Naive thymus-derived CD8-positive, alpha-beta T cell (primary cell): ENCODE results near the gene CNPY3. TPM values are rescaled to one million over a fixed set of nuclear protein-coding genes. Genes with fewer than 3 reads are reported as not detected.

Source experiments
- ATAC-seq, 2 donors: fragments of 150-1000 bp; cut with Tn5 transposase in 1 of 2; sonication (Bioruptor Pico), chemical (Tn5 transposase) in 1 of 2; 1 replicate in 1 of 2; 2 replicates in 1 of 2; pipeline ENCODE4 v1.10.0; 2021; ENCODE audit warnings: mild to moderate bottlenecking in 2 of 2, moderate library complexity in 2 of 2
- POLR2A ChIA-PET: fragments of 350-600 bp; sonication (Branson Sonifier 250); formaldehyde crosslinking; loops from one replicate; lab custom pipeline; 2021; ENCODE audit warnings: antibody characterized with exemption; lab: Charles Lee
- DNase-seq, 10 donors: peaks; one replicate each; pipeline versions ENCODE4 v3.0.0 to v3.0.0-alpha.2; 2020 to 2022
- H3K27ac Mint-ChIP-seq, 10 donors: one replicate each; pipeline ENCODE4 v1.8.0; 2020 to 2022; ENCODE audit warnings: mild to moderate bottlenecking in 10 of 10, mixed read lengths in 10 of 10, moderate library complexity in 4 of 10, inconsistent platforms in 1 of 10
- H3K27me3 Mint-ChIP-seq, 5 donors: one replicate each; pipeline ENCODE4 v1.8.0; 2021 to 2022; ENCODE audit warnings: mixed read lengths in 5 of 5
- H3K36me3 Mint-ChIP-seq, 3 donors: one replicate each; pipeline ENCODE4 v1.8.0; 2020 to 2022; ENCODE audit warnings: mixed read lengths in 3 of 3, mild to moderate bottlenecking in 2 of 3, inconsistent platforms in 1 of 3
- H3K4me1 Mint-ChIP-seq, 4 donors: one replicate each; pipeline ENCODE4 v1.8.0; 2021 to 2022; ENCODE audit warnings: mixed read lengths in 4 of 4
- H3K4me3 Mint-ChIP-seq, 10 donors: one replicate each; pipeline ENCODE4 v1.8.0; 2020 to 2022; ENCODE audit warnings: mild to moderate bottlenecking in 10 of 10, mixed read lengths in 10 of 10, moderate library complexity in 6 of 10, inconsistent platforms in 1 of 10
- H3K9me3 Mint-ChIP-seq, 9 donors: one replicate each; pipeline ENCODE4 v1.8.0; 2020 to 2022; ENCODE audit warnings: mixed read lengths in 9 of 9, mild to moderate bottlenecking in 3 of 9, inconsistent platforms in 1 of 9, moderate library complexity in 1 of 9
- polyA plus RNA-seq, 3 donors: library from polyadenylated mRNA; unstranded; fragments of 300-500 nt; fragmentation: Illumina TruSeq; gene quantifications; one replicate each; pipeline ENCODE4 v1.2.3, GENCODE V29; 2021
- total RNA-seq, 8 experiments: library from RNA in 2 of 8; stranded (reverse) in 2 of 8; gene quantifications; one replicate each; pipeline ENCODE4 v1.2.3 and lab custom pipeline; 2021 to 2026

Gene CNPY3
- total and polyA plus RNA-seq, 5 experiments from 2014 or later = 90.3 to 158 (median 103) TPM

- Mint-ChIP-seq H3K4me3 (peak overlapping the region in 3 of 10 donors; percentile 23 to 99 (median 94)), H3K36me3 (peaks cover 0 to 43% (median 2%) of the 10 kb centered on the region in 3 donors), H3K4me1 (peaks cover 38 to 59% (median 50%) of the 10 kb centered on the region in 4 donors), H3K9me3 (no peaks in the 10 kb centered on the region), H3K27ac (peak overlapping the region in 6 of 10 donors; percentile 7 to 91 (median 42)), H3K27me3 (no peaks in the 10 kb centered on the region)
- ATAC-seq = no peak
- no peak for DNase-seq
- POLR2A ChIA-PET = interaction anchor here (1.6 to 4.4 kb wide), 3 partner anchors 9 to 58 kb away, joined by 6 to 28 read pairs (median 11); partner anchors contain the start of genes CNPY3 and PEX6
Measured at GRCh38 chr6:42987533-42988451, 58.5 kb downstream of the CNPY3 start.

GRCh38 chr6:42988486-42989020 lies 59.3 kb downstream of the CNPY3 start:
- H3K4me1 Mint-ChIP-seq = peaks cover 38 to 59% (median 52%) of the 10 kb centered on the region in 4 donors
- POLR2A ChIA-PET = interaction anchor here (1.6 to 4.4 kb wide), 3 partner anchors 9 to 59 kb away, joined by 6 to 28 read pairs (median 11); partner anchors contain the start of genes CNPY3 and PEX6
- H3K4me3 Mint-ChIP-seq = no peak overlapping the region
- H3K36me3 Mint-ChIP-seq = peaks cover 0 to 47% (median 2%) of the 10 kb centered on the region in 3 donors
- H3K27me3 Mint-ChIP-seq = no peaks in the 10 kb centered on the region
- ATAC-seq (no peak), DNase-seq (no peak)
- H3K9me3 Mint-ChIP-seq = no peaks in the 10 kb centered on the region
- H3K27ac Mint-ChIP-seq = peak overlapping the region in 5 of 10 donors; percentile 7 to 61 (median 31)

Other genes starting within 250 kb of the CNPY3 start
- under 1 TPM in 1 of 2 experiments, not detected in 1; 0.33 TPM for gene PRPH2, start 206.9 kb upstream of the CNPY3 start, total RNA-seq
- under 1 TPM in 1 of 3 donors, not detected in 2; 0.08 TPM for gene PRPH2, start 206.9 kb upstream of the CNPY3 start, polyA plus RNA-seq
- gene TBCC, start 183.4 kb upstream of the CNPY3 start, total RNA-seq = 10 to 100 TPM; 76.0 to 77.0 TPM
- gene TBCC, start 183.4 kb upstream of the CNPY3 start, polyA plus RNA-seq = 100 to 1,000 TPM; 112 to 126 (median 125) TPM
- 10 to 100 TPM; 38.6 to 39.9 TPM for gene BICRAL, start 147.4 kb upstream of the CNPY3 start, total RNA-seq
- 1 to 10 TPM; 3.6 to 6.3 (median 4.2) TPM for gene BICRAL, start 147.4 kb upstream of the CNPY3 start, polyA plus RNA-seq
- 100 to 1,000 TPM; 113 to 135 TPM for gene RPL7L1, start 49.9 kb upstream of the CNPY3 start, total RNA-seq
- gene RPL7L1, start 49.9 kb upstream of the CNPY3 start, polyA plus RNA-seq = 10 to 100 TPM; 65.3 to 87.9 (median 67.4) TPM
- not detected for gene PTCRA, start 13.4 kb upstream of the CNPY3 start, total RNA-seq
- not detected for gene PTCRA, start 13.4 kb upstream of the CNPY3 start, polyA plus RNA-seq
- 1 to 10 TPM; 1.9 to 2.1 TPM for gene GNMT, start 31.3 kb downstream of the CNPY3 start, total RNA-seq
- under 1 TPM in 2 of 3 donors, not detected in 1; 0.19 to 0.34 TPM for gene GNMT, start 31.3 kb downstream of the CNPY3 start, polyA plus RNA-seq
- gene PEX6, start 49.7 kb downstream of the CNPY3 start, total RNA-seq = 10 to 100 TPM; 34.5 to 38.3 TPM
- gene PEX6, start 49.7 kb downstream of the CNPY3 start, polyA plus RNA-seq = 10 to 100 TPM; 17.6 to 30.8 (median 23.6) TPM
- 10 to 100 TPM; 27.0 to 32.4 TPM for gene PPP2R5D, start 55.1 kb downstream of the CNPY3 start, total RNA-seq
- 10 to 100 TPM; 11.6 to 29.8 (median 17.6) TPM for gene PPP2R5D, start 55.1 kb downstream of the CNPY3 start, polyA plus RNA-seq
- gene MEA1, start 84.5 kb downstream of the CNPY3 start, total RNA-seq = 10 to 100 TPM; 33.9 to 38.4 TPM
- 10 to 100 TPM; 73.4 to 90.9 (median 77.5) TPM for gene MEA1, start 84.5 kb downstream of the CNPY3 start, polyA plus RNA-seq
- gene KLHDC3, start 84.8 kb downstream of the CNPY3 start, total RNA-seq = 10 to 100 TPM; 71.6 to 77.3 TPM
- gene KLHDC3, start 84.8 kb downstream of the CNPY3 start, polyA plus RNA-seq = 100 to 1,000 TPM; 107 to 136 (median 117) TPM
- 10 to 100 TPM; 53.9 to 55.5 TPM for gene RRP36, start 92.1 kb downstream of the CNPY3 start, total RNA-seq
- gene RRP36, start 92.1 kb downstream of the CNPY3 start, polyA plus RNA-seq = 10 to 100 TPM; 52.7 to 74.5 (median 57.8) TPM
- gene CUL7, start 124.4 kb downstream of the CNPY3 start, total RNA-seq = 10 to 100 TPM; 13.2 to 14.4 TPM
- gene CUL7, start 124.4 kb downstream of the CNPY3 start, polyA plus RNA-seq = 1 to 10 TPM; 1.6 to 3.5 (median 1.6) TPM
- 10 to 100 TPM; 58.1 to 59.3 TPM for gene MRPL2, start 130.0 kb downstream of the CNPY3 start, total RNA-seq
- gene MRPL2, start 130.0 kb downstream of the CNPY3 start, polyA plus RNA-seq = 10 to 100 TPM; 40.7 to 69.9 (median 59.5) TPM
- gene KLC4, start 130.2 kb downstream of the CNPY3 start, total RNA-seq = 10 to 100 TPM; 57.2 to 64.6 TPM
- 10 to 100 TPM in 2 of 3 donors, 1 to 10 TPM in 1; 9.9 to 12.7 (median 10.9) TPM for gene KLC4, start 130.2 kb downstream of the CNPY3 start, polyA plus RNA-seq
- gene PTK7, start 146.8 kb downstream of the CNPY3 start, total RNA-seq = 10 to 100 TPM; 19.4 to 22.2 TPM
- gene PTK7, start 146.8 kb downstream of the CNPY3 start, polyA plus RNA-seq = 10 to 100 TPM in 1 of 3 donors, 1 to 10 TPM in 1, not detected in 1; 6.5 to 10.3 TPM
- 10 to 100 TPM; 26.5 to 27.3 TPM for gene SRF, start 241.8 kb downstream of the CNPY3 start, total RNA-seq
- 1 to 10 TPM; 3.9 to 6.9 (median 5.2) TPM for gene SRF, start 241.8 kb downstream of the CNPY3 start, polyA plus RNA-seq